Upper lobe of right lung (tissue), 1 donor: ENCODE results near the gene PTPRN2. TPM values are rescaled to one million over a fixed set of nuclear protein-coding genes. Genes with fewer than 3 reads are reported as not detected.

Source experiments
- ATAC-seq: fragments of 200-7000 bp; cut with Tn5 transposase; one replicate; pipeline ENCODE4 v1.9.1; 2020; ENCODE audit warnings: mild to moderate bottlenecking, moderate library complexity
- DNase-seq: peaks from one replicate; pipeline ENCODE4 v3.0.0-alpha.2; 2020
- H3K27ac ChIP-seq: fragments of 200-600 bp; one replicate; pipeline ENCODE4 v1.8.0; 2022
- H3K27me3 ChIP-seq: fragments of 200-600 bp; one replicate; pipeline ENCODE4 v1.8.0; 2022; ENCODE audit warnings: mild to moderate bottlenecking
- H3K36me3 ChIP-seq: fragments of 200-600 bp; one replicate; pipeline ENCODE4 v1.8.0; 2022
- H3K4me1 ChIP-seq: fragments of 200-600 bp; one replicate; pipeline ENCODE4 v1.8.0; 2022
- H3K4me3 ChIP-seq: fragments of 200-600 bp; one replicate; pipeline ENCODE4 v1.8.0; 2022; ENCODE audit warnings: mild to moderate bottlenecking
- H3K9me3 ChIP-seq: fragments of 200-600 bp; one replicate; pipeline ENCODE4 v1.8.0; 2022
- CTCF ChIP-seq: fragments of 200-600 bp; IDR thresholded peaks from one replicate; pipeline ENCODE4 v1.8.0; 2022; ENCODE audit warnings: antibody characterized with exemption
- intact Hi-C: fragments of 100-400 bp; cut with DNase I; formaldehyde crosslinking; loops from one replicate; pipeline ENCODE4 v1.11.0; 2022
- total RNA-seq: library from RNA; stranded (reverse); fragmentation: NEBNext Ultra II Directional; extraction: Animal tissue kit (Norgen Biotek cat#: 25700); gene quantifications from one replicate; pipeline ENCODE4 v1.2.1, GENCODE V29; 2021
- donor health status: DM: no; HTN: yes; CAD: no; lungs with severe emphysema.

Gene PTPRN2
- total RNA-seq, 1 donor from 2014 or later = 4.9 TPM

DNA sequence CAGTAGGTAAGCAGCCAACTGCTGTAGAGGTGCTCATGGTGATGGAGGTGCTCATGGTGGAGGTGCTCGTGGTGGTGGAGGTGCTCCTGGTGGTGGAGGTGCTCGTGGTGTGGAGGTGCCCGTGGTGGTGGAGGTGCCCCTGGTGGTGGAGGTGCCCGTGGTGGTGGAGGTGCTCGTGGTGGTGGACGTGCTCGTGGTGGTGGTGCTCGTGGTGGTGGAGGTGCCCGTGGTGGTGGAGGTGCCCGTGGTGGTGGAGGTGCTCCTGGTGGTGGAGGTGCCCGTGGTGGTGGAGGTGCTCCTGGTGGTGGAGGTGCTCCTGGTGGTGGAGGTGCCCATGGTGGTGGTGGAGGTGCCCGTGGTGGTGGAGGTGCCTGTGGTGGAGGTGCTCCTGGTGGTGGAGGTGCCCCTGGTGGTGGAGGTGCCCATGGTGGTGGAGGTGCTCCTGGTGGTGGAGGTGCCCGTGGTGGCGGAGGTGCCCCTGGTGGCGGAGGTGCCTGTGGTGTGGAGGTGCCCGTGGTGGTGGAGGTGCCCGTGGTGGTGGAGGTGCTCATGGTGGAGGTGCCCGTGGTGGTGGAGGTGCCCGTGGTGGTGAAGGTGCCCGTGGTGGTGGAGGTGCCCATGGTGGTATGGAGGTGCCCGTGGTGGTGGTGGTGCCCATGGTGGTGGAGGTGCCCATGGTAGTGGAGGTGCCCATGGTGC, 517.3 kb downstream of the PTPRN2 start:
- Histone ChIP-seq H3K4me1 (no peaks in the 10 kb centered on the region), H3K27me3 (no peaks in the 10 kb centered on the region), H3K27ac (no peak overlapping the region), H3K9me3 (no peaks in the 10 kb centered on the region), H3K36me3 (no peaks in the 10 kb centered on the region), H3K4me3 (no peak overlapping the region)
- TF ChIP-seq CTCF = no peak
- ATAC-seq = no peak
- intact Hi-C loops = no loop called here
- peak; percentile 38 for DNase-seq

DNA sequence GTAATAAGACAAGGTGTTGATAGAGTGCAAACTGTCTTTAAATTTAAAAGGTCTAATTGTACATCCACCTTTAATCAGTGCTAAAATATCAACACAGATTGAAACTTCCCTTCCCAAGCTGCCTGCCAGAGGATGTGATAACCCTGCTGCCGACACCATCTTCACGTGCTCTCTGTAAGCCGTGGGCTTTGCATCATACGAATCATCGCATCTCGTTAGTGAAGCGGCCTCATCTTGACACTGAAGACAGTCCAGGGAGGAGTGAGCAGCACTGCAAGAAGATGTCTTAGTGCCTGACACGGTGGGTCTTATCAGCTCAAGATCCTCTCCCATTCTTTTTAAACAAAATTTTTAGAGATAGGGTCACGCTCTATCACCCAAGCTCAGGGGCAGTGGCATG, 518.8 kb downstream of the PTPRN2 start:
- no peak for TF ChIP-seq CTCF
- H3K27me3 ChIP-seq = no peaks in the 10 kb centered on the region
- H3K27ac ChIP-seq = no peak overlapping the region
- H3K9me3 ChIP-seq = no peaks in the 10 kb centered on the region
- DNase-seq (no peak), ATAC-seq (no peak)
- H3K4me3 ChIP-seq = no peak overlapping the region
- H3K4me1 ChIP-seq = no peaks in the 10 kb centered on the region
- intact Hi-C loops = no loop called here
- H3K36me3 ChIP-seq = no peaks in the 10 kb centered on the region

DNA sequence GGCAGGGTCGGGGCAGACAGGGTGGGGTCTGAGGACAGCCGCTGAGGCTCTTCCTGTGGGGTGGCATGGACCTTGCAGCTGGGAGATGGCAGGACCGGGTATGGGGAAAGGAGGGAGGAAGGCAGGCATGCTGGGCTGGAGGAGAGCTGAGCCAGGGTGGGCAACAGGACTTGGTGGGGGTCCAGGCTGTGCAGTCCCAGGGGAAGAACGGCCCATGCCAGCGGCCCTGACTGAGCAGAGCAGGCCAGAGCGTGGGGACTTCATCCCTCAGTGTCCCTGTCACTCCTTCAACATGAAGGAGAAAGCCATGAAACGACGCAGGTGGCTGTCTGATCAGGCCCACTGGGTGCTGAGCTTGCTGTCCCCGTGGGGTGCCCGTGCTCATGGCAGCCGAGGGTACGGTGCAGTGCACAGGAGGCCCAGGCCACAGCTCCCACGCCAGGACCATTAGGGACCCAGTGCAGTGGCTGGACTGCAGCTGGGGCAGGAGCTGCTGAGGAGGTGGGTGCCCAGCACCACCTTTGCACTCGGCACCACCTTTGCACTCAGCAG, 519.6 kb downstream of the PTPRN2 start:
- DNase-seq (peak; percentile 57), ATAC-seq (peak; percentile 25)
- Histone ChIP-seq H3K27ac (no peak overlapping the region), H3K4me3 (no peak overlapping the region), H3K9me3 (no peaks in the 10 kb centered on the region), H3K27me3 (no peaks in the 10 kb centered on the region), H3K36me3 (no peaks in the 10 kb centered on the region), H3K4me1 (no peaks in the 10 kb centered on the region)
- intact Hi-C loops = no loop called here
- TF ChIP-seq CTCF = no peak

- peak; percentile 62 for DNase-seq
- intact Hi-C loops = no loop called here
Observed at GRCh38 chr7:158067219-158067930, 520.2 kb downstream of the PTPRN2 start.

GRCh38 chr7:158066085-158066484, 521.5 kb downstream of the PTPRN2 start:
- intact Hi-C loops = no loop called here
- no peak for TF ChIP-seq CTCF
- Histone ChIP-seq H3K27ac (no peak overlapping the region), H3K4me3 (no peak overlapping the region), H3K4me1 (no peaks in the 10 kb centered on the region), H3K27me3 (no peaks in the 10 kb centered on the region), H3K36me3 (no peaks in the 10 kb centered on the region), H3K9me3 (no peaks in the 10 kb centered on the region)
- ATAC-seq (no peak), DNase-seq (peak; percentile 47)

More at GRCh38 chr7:158067219-158067930, 520.2 kb downstream of the PTPRN2 start:
- Histone ChIP-seq H3K27me3 (no peaks in the 10 kb centered on the region), H3K27ac (no peak overlapping the region), H3K36me3 (no peaks in the 10 kb centered on the region), H3K9me3 (no peaks in the 10 kb centered on the region), H3K4me1 (no peaks in the 10 kb centered on the region), H3K4me3 (no peak overlapping the region)
- ATAC-seq = peak; percentile 47
- TF ChIP-seq CTCF = no peak
